Measurements from ENCODE around the gene RRP15.

RRP15 gene

DNA sequence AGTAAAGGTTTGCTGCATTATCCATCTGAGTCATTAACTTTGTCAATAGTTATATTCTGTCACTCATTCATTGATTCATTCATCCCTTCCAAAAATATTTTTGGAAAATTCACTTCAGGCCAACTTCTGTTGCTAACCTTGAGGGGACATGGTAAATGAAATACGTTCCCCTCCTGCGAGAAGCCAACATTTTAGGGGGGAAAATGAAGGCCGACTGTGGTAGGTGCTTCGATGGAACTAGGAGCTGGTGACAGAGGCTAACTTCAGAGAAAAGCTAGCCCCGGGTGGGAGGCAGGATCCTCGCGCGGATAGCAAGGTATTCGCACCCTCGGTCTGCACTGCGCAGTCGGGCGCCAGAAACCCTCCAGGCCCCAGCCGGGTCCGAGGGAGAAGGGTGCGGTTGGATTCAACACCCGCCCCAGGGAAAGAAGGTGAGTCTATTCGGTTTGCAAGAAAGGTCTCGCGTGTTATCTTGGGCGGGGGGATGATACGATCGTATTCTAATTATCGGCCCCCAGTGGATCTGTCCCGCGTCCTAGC, 646 bp upstream of the RRP15 start:
- TF ChIP-seq SIN3A (IDR thresholded peaks at IDR 0.05; ENCODE audit: borderline replicate concordance, insufficient read depth, low read length) (no peak), FOXP2 (optimal IDR thresholded peaks at IDR 0.05; ENCODE audit: borderline replicate concordance, extremely low read depth, extremely low read length, insufficient read depth) (no peak), TAF1 (IDR thresholded peaks at IDR 0.05; ENCODE audit: borderline replicate concordance, insufficient read depth, low read length) (no peak)
- TF ChIP-seq, protein P1, sequence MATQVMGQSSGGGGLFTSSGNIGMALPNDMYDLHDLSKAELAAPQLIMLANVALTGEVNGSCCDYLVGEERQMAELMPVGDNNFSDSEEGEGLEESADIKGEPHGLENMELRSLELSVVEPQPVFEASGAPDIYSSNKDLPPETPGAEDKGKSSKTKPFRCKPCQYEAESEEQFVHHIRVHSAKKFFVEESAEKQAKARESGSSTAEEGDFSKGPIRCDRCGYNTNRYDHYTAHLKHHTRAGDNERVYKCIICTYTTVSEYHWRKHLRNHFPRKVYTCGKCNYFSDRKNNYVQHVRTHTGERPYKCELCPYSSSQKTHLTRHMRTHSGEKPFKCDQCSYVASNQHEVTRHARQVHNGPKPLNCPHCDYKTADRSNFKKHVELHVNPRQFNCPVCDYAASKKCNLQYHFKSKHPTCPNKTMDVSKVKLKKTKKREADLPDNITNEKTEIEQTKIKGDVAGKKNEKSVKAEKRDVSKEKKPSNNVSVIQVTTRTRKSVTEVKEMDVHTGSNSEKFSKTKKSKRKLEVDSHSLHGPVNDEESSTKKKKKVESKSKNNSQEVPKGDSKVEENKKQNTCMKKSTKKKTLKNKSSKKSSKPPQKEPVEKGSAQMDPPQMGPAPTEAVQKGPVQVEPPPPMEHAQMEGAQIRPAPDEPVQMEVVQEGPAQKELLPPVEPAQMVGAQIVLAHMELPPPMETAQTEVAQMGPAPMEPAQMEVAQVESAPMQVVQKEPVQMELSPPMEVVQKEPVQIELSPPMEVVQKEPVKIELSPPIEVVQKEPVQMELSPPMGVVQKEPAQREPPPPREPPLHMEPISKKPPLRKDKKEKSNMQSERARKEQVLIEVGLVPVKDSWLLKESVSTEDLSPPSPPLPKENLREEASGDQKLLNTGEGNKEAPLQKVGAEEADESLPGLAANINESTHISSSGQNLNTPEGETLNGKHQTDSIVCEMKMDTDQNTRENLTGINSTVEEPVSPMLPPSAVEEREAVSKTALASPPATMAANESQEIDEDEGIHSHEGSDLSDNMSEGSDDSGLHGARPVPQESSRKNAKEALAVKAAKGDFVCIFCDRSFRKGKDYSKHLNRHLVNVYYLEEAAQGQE (IDR thresholded peaks at IDR 0.05; ENCODE audit: insufficient read depth in 1 of 2, low read depth in 2 of 2, low read length in 2 of 2) = no peak

DNA sequence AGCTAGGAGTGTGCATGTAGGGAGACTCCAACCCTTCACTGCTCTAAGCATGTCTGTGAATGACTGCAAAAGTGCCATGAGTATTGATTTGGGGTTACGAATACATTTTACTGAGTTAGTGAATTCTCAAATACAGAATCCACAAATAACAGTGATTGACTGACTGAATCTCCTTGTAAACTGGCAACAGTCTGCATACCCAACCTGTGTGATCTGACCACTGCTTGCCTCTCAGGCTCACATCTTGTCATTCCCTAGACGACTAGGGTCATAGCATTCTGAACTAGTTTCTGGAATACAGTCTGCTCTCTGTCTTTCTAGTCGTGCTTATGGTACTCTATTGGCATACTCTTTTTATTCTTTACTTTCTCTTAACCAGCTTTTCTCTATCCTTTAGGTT, 7.4 kb downstream of the RRP15 start:
- no peak for TF ChIP-seq TAF1 (IDR thresholded peaks at IDR 0.05; ENCODE audit: borderline replicate concordance, insufficient read depth, low read length)
- TF ChIP-seq FOXP2 (optimal IDR thresholded peaks at IDR 0.05; ENCODE audit: borderline replicate concordance, extremely low read depth, extremely low read length, insufficient read depth) = no peak
- TF ChIP-seq POLR2AphosphoS5 (IDR thresholded peaks at IDR 0.05; ENCODE audit: low read depth, low read length) = no peak
- TF ChIP-seq, protein P1 (IDR thresholded peaks at IDR 0.05; ENCODE audit: insufficient read depth in 1 of 2, low read depth in 2 of 2, low read length in 2 of 2) = no peak
- TF ChIP-seq SIN3A (IDR thresholded peaks at IDR 0.05; ENCODE audit: borderline replicate concordance, insufficient read depth, low read length) = no peak

DNA sequence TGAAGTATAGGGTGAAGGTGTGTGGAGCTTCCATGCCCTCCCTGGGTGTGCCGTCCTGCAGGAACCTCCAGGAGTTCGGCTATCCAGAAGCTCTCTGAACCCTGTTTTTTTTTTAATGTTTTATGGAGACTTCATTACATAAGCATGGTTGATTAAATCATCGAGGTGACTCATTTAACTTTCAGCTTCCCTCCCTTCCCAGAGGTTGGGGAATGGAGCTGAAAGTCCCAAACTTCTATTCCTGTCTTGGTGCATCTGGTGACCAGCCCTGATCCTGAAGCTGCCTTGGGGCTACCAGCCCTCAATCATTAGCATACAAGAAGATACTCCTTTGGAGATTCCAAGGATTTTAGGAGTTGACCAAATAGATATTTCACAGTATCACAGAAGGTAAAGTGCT, 9.5 kb downstream of the RRP15 start:
- TF ChIP-seq POLR2AphosphoS5 (IDR thresholded peaks at IDR 0.05; ENCODE audit: low read depth, low read length) (no peak), FOXP2 (optimal IDR thresholded peaks at IDR 0.05; ENCODE audit: borderline replicate concordance, extremely low read depth, extremely low read length, insufficient read depth) (no peak), TAF1 (IDR thresholded peaks at IDR 0.05; ENCODE audit: borderline replicate concordance, insufficient read depth, low read length) (no peak), SIN3A (IDR thresholded peaks at IDR 0.05; ENCODE audit: borderline replicate concordance, insufficient read depth, low read length) (no peak)
- TF ChIP-seq, protein P1 (IDR thresholded peaks at IDR 0.05; ENCODE audit: insufficient read depth in 1 of 2, low read depth in 2 of 2, low read length in 2 of 2) = no peak

DNA sequence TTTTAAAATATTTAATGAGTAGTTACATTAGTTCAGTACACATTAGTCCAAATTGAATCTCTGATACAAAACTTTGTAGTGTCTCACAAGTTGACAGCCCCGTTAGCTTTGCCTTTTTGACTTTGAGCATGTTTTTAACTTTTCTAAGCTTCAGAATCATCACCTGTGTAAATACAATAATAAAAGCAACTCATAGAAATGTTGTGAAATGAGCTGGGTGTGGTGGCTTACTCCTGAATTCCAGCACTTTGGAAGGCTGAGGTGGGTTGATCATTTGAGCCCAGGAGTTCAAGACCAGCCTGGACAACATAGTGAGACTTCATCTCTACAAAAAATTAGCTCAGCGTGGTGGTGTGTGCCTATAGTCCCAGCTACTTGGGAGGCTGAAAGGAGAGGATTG, 11.1 kb downstream of the RRP15 start:
- TF ChIP-seq, protein P1 (IDR thresholded peaks at IDR 0.05; ENCODE audit: insufficient read depth in 1 of 2, low read depth in 2 of 2, low read length in 2 of 2) = no peak
- TF ChIP-seq FOXP2 (optimal IDR thresholded peaks at IDR 0.05; ENCODE audit: borderline replicate concordance, extremely low read depth, extremely low read length, insufficient read depth) = no peak
- no peak for TF ChIP-seq TAF1 (IDR thresholded peaks at IDR 0.05; ENCODE audit: borderline replicate concordance, insufficient read depth, low read length)
- no peak for TF ChIP-seq SIN3A (IDR thresholded peaks at IDR 0.05; ENCODE audit: borderline replicate concordance, insufficient read depth, low read length)
- TF ChIP-seq POLR2AphosphoS5 (IDR thresholded peaks at IDR 0.05; ENCODE audit: low read depth, low read length) = no peak

- TF ChIP-seq, protein P1 (IDR thresholded peaks at IDR 0.05; ENCODE audit: insufficient read depth in 1 of 2, low read depth in 2 of 2, low read length in 2 of 2) = no peak
- TF ChIP-seq FOXP2 (optimal IDR thresholded peaks at IDR 0.05; ENCODE audit: borderline replicate concordance, extremely low read depth, extremely low read length, insufficient read depth) = no peak
- TF ChIP-seq SIN3A (IDR thresholded peaks at IDR 0.05; ENCODE audit: borderline replicate concordance, insufficient read depth, low read length) = no peak
- no peak for TF ChIP-seq POLR2AphosphoS5 (IDR thresholded peaks at IDR 0.05; ENCODE audit: low read depth, low read length)
- TF ChIP-seq TAF1 (IDR thresholded peaks at IDR 0.05; ENCODE audit: borderline replicate concordance, insufficient read depth, low read length) = no peak
Observed at GRCh38 chr1:218297461-218297860, 12.4 kb downstream of the RRP15 start.

Data from PFSK-1 (cell line).